Heart right ventricle (tissue), 16 donors: ENCODE results near the gene POU1F1. TPM values are rescaled to one million over a fixed set of nuclear protein-coding genes. Genes with fewer than 3 reads are reported as not detected.
"Not testable (repeated sequence)": the region's sequence is repeated elsewhere in the genome, so short reads cannot be mapped to it uniquely, and the experiment has no call there.

Source experiments
- ATAC-seq, 8 donors: fragments of 200-7000 bp; cut with Tn5 transposase; one replicate each; pipeline ENCODE4 v1.9.1; 2020; ENCODE audit warnings: mild to moderate bottlenecking in 8 of 8, moderate library complexity in 8 of 8, moderate number of reproducible peaks in 1 of 8
- DNase-seq, 2 donors: peaks; one replicate each; pipeline ENCODE4 v3.0.0-alpha.2; 2020
- H3K27ac ChIP-seq, 10 donors: fragments of 200-600 bp; sonication (generic) in 2 of 10; one replicate each; pipeline versions ENCODE4 v1.5.0 to v1.8.0; 2020 to 2022; ENCODE audit warnings: mild to moderate bottlenecking in 3 of 10
- H3K27me3 ChIP-seq, 7 donors: fragments of 200-600 bp; one replicate each; pipeline ENCODE4 v1.8.0; 2021 to 2022; ENCODE audit warnings: mild to moderate bottlenecking in 2 of 7
- H3K36me3 ChIP-seq, 9 donors: fragments of 200-600 bp; sonication (generic) in 1 of 9; one replicate each; pipeline versions ENCODE4 v1.5.0 to v1.8.0; 2020 to 2022; ENCODE audit warnings: mild to moderate bottlenecking in 2 of 9
- H3K4me1 ChIP-seq, 9 donors: fragments of 200-600 bp; sonication (generic) in 1 of 9; one replicate each; pipeline versions ENCODE4 v1.5.0 to v1.8.0; 2020 to 2022; ENCODE audit warnings: mild to moderate bottlenecking in 4 of 9
- H3K4me3 ChIP-seq, 10 donors: fragments of 200-600 bp; sonication (generic) in 2 of 10; one replicate each; pipeline versions ENCODE4 v1.5.0 to v1.8.0; 2020 to 2022; ENCODE audit warnings: mild to moderate bottlenecking in 7 of 10, moderate library complexity in 2 of 10
- H3K9me3 ChIP-seq, 11 donors: fragments of 200-600 bp in 10 of 11; sonication (generic) in 2 of 11; one replicate each; pipeline versions ENCODE4 v1.5.0 to v1.8.0; 2013 to 2022; ENCODE audit warnings: mild to moderate bottlenecking in 2 of 11, control low read depth in 1 of 11, moderate library complexity in 1 of 11
- WGBS, 2 donors: extraction: QIAGEN DNeasy Blood & Tissue Kit; methylation state at CpG; one replicate each; pipeline ENCODE4 v1.1.7; 2013; ENCODE audit warnings: inconsistent platforms in 1 of 2; 5-methylcytosine and 5-hydroxymethylcytosine counted together
- intact Hi-C, 10 donors: fragments of 100-400 bp; cut with DNase I; formaldehyde crosslinking; loops; one replicate each; pipeline versions ENCODE4 v1.11.1 to v1.14.2; 2022
- polyA plus RNA-seq, 2 donors: library from polyadenylated mRNA; stranded (reverse); fragments of 200-250 nt; gene quantifications; one replicate each; pipeline ENCODE4 v1.2.3, GENCODE V29; 2013
- total RNA-seq, 10 donors: library from RNA; stranded (reverse); fragmentation: NEBNext Ultra II Directional in 3 of 10; extraction: Animal tissue kit (Norgen Biotek cat#: 25700) in 3 of 10; gene quantifications; one replicate each; pipeline versions ENCODE4 v1.2.1 to v1.2.4, GENCODE V29; 2021 to 2023
- TF ChIP-seq, protein P1 (sequence below), 9 donors: fragments of 200-600 bp; sonication (generic) in 2 of 9; IDR thresholded peaks; one replicate each; pipeline versions ENCODE4 v1.5.0 to v1.8.0; 2021 to 2022; ENCODE audit warnings: antibody characterized with exemption in 9 of 9, mild to moderate bottlenecking in 5 of 9, moderate library complexity in 1 of 9
- donor health status: Arrhythmogenic right ventricular cardiomyopathy.
- donor health status: ischemic (EF 13 %, LVEDD 7.1; RV severe dilation, severe dysfunction).
- donor health status: healthy with polysubstance abuse.
- donor health status: DM: no; HTN: yes; CAD: no.
- donor health status: DM: no; HTN: no; CAD: no.
- donor health status: ischemic (EF 25% LVEDD 6.9; RV normal size, moderate dysfunction).
- donor health status: ischemic (EF 25% LVEDD 5.7; RV mildly dilated, moderate dysfunction).
- donor health status: healthy.
- donor health status: DM: yes; HTN: yes; CAD: no.
- donor health status: Ischemic cardiomyopathy.
- donor health status: ischemic (EF 35%, LVEDD 5.7; RV mildly dilated, moderate dysfunction).
- donor health status: nonischemic (EF 11% LVEDD 7.7; RV severe dilation, severe dysfunction).
- donor health status: DM: yes; HTN: yes; CAD: no.
- donor health status: PGD.
- donor health status: ischemic (EF 29% LVEDD 5.4; RV normal size, mild dysfunction).
- donor health status: nonischemic (EF 23%, LVEDD 6.1; RV moderate dilation, normal function).

POU1F1 gene
- total and polyA plus RNA-seq, 12 donors = not detected

GRCh38 chr3:87250009-87250408, 26.4 kb downstream of the POU1F1 start:
- DNase-seq (no peak), ATAC-seq (no peak)
- H3K9me3 ChIP-seq = no peaks in the 10 kb centered on the region
- peaks cover 0 to 10% (median 4%) of the 10 kb centered on the region in 9 donors for H3K4me1 ChIP-seq
- H3K36me3 ChIP-seq = peaks cover 0 to 96% (median 26%) of the 10 kb centered on the region in 9 donors
- H3K27me3 ChIP-seq = no peaks in the 10 kb centered on the region
- 93 to 96% methylated on average over 1 of the region's 1 CpG for WGBS, 2 donors
- no peak overlapping the region for H3K27ac ChIP-seq
- TF ChIP-seq, protein P1, sequence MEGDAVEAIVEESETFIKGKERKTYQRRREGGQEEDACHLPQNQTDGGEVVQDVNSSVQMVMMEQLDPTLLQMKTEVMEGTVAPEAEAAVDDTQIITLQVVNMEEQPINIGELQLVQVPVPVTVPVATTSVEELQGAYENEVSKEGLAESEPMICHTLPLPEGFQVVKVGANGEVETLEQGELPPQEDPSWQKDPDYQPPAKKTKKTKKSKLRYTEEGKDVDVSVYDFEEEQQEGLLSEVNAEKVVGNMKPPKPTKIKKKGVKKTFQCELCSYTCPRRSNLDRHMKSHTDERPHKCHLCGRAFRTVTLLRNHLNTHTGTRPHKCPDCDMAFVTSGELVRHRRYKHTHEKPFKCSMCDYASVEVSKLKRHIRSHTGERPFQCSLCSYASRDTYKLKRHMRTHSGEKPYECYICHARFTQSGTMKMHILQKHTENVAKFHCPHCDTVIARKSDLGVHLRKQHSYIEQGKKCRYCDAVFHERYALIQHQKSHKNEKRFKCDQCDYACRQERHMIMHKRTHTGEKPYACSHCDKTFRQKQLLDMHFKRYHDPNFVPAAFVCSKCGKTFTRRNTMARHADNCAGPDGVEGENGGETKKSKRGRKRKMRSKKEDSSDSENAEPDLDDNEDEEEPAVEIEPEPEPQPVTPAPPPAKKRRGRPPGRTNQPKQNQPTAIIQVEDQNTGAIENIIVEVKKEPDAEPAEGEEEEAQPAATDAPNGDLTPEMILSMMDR (IDR thresholded peaks at IDR 0.05) = no peak
- intact Hi-C loops = no loop called here
- H3K4me3 ChIP-seq = no peak overlapping the region

- ATAC-seq = no peak
- DNase-seq = no peak
- 99 to 100% methylated on average over 1 of the region's 1 CpG for WGBS, 2 donors
- H3K4me3 ChIP-seq = no peak overlapping the region
- peaks cover 0 to 10% (median 4%) of the 10 kb centered on the region in 9 donors for H3K4me1 ChIP-seq
- no peaks in the 10 kb centered on the region for H3K9me3 ChIP-seq
- H3K36me3 ChIP-seq = peaks cover 0 to 84% (median 24%) of the 10 kb centered on the region in 9 donors
- intact Hi-C loops = no loop called here
- no peaks in the 10 kb centered on the region for H3K27me3 ChIP-seq
- no peak overlapping the region for H3K27ac ChIP-seq
- TF ChIP-seq, protein P1 (IDR thresholded peaks at IDR 0.05) = no peak
These were observed 27.6 kb downstream of the POU1F1 start for GRCh38 chr3:87248831-87249230.

GRCh38 chr3:87248231-87248630, 28.2 kb downstream of the POU1F1 start:
- 89 to 93% methylated on average over 6 of the region's 6 CpGs for WGBS, 2 donors
- H3K27me3 ChIP-seq, H3K9me3 ChIP-seq, H3K27ac ChIP-seq, intact Hi-C loops, DNase-seq, H3K4me3 ChIP-seq, ATAC-seq: not testable (repeated sequence)
- H3K36me3 ChIP-seq = peaks cover 0 to 78% (median 18%) of the 10 kb centered on the region in 9 donors
- H3K4me1 ChIP-seq = peaks cover 0 to 10% (median 4%) of the 10 kb centered on the region in 9 donors

DNA sequence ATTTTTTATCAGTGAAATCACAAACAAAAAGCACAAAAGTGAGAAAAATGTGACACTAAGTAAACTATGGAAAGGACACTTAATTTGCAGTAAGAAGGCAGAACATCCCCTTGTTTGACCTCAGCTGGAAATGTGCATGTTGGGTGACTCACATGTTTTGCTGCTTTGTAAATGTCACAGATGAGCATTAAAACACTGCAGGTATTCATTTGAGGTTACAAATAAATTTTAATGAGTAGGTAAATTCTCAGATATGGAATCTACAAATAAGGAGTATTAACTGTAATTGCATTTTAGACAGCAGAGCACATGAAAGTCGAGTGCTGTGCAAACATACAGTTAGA, 29.0 kb downstream of the POU1F1 start:
- no peak for ATAC-seq
- H3K9me3 ChIP-seq = no peaks in the 10 kb centered on the region
- TF ChIP-seq, protein P1 (IDR thresholded peaks at IDR 0.05) = no peak
- DNase-seq = no peak
- no peaks in the 10 kb centered on the region for H3K27me3 ChIP-seq
- no peak overlapping the region for H3K4me3 ChIP-seq
- peaks cover 0 to 10% (median 4%) of the 10 kb centered on the region in 9 donors for H3K4me1 ChIP-seq
- H3K27ac ChIP-seq = no peak overlapping the region
- 97 to 98% methylated on average over 1 of the region's 1 CpG for WGBS, 2 donors
- intact Hi-C loops = no loop called here
- peaks cover 0 to 71% (median 16%) of the 10 kb centered on the region in 9 donors for H3K36me3 ChIP-seq

DNA sequence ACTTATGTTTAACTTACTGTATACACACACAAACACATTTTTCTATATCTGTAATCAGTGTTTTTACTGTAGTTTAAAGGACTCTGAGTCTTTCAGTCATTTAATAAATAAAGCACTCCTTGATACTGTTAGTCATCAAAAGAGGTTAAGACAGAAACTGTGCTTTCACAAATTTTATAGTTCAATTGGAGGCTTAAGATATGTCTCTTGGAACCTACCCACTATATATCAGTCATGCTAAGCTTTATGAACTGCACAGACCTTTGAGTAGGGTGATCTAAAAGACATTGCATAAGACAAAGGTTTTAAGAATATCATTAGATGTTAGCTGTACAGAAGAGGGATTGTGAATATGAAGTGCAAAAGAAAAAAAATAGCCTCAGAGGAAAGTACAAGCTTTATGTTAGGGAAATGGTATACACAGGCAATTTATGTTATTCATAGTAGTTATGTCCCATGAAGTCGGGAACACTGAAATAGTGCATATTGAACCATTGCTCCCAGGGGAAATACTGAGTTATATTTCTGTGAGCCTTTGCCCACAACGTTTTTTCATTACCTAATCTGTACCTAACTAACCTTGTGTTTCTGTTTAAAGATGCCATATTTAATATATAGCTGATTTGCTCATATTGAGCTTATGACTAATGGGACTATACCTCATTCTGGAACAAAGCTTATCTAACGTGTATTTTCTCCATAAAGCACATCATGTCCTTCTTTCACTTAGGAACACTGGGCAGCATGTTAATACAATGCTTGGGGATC, 29.5 kb downstream of the POU1F1 start:
- WGBS, 2 donors = 77 to 81% methylated on average over 3 of the region's 3 CpGs
- intact Hi-C loops = no loop called here
- TF ChIP-seq, protein P1 (IDR thresholded peaks at IDR 0.05) = no peak
- Histone ChIP-seq H3K36me3 (peaks cover 0 to 71% (median 12%) of the 10 kb centered on the region in 9 donors), H3K27me3 (no peaks in the 10 kb centered on the region), H3K4me1 (peaks cover 0 to 10% (median 4%) of the 10 kb centered on the region in 9 donors), H3K4me3 (no peak overlapping the region), H3K9me3 (no peaks in the 10 kb centered on the region), H3K27ac (no peak overlapping the region)
- no peak for ATAC-seq
- no peak for DNase-seq
